Tibial nerve (tissue), 4 donors: Measurements from ENCODE around the gene ZNF821. TPM values are rescaled to one million over a fixed set of nuclear protein-coding genes. Genes with fewer than 3 reads are reported as not detected.
"Not testable (repeated sequence)": the region's sequence is repeated elsewhere in the genome, so short reads cannot be mapped to it uniquely, and the experiment has no call there.

Experiments
- DNase-seq, 2 donors: peaks; one replicate each; pipeline ENCODE4 v3.0.0-alpha.2; 2019; ENCODE audit warnings: low spot score in 2 of 2
- H3K27ac ChIP-seq, 4 donors: fragments of 200-600 bp; sonication (generic) in 3 of 4; one replicate each; pipeline ENCODE4 v1.5.1; 2017 to 2019; ENCODE audit warnings: mild to moderate bottlenecking in 1 of 4
- H3K27me3 ChIP-seq, 2 donors: fragments of 200-600 bp; sonication (generic) in 1 of 2; one replicate each; pipeline versions ENCODE4 v1.5.1 to v1.6.0; 2017 to 2019
- H3K36me3 ChIP-seq, 3 donors: fragments of 200-600 bp; sonication (generic); one replicate each; pipeline ENCODE4 v1.5.1; 2018 to 2019
- H3K4me1 ChIP-seq, 4 donors: fragments of 200-600 bp; sonication (generic) in 3 of 4; one replicate each; pipeline ENCODE4 v1.5.1; 2017 to 2019
- H3K4me3 ChIP-seq, 4 donors: fragments of 200-600 bp; sonication (generic) in 3 of 4; one replicate each; pipeline ENCODE4 v1.5.1; 2017 to 2019; ENCODE audit warnings: mild to moderate bottlenecking in 1 of 4, moderate library complexity in 1 of 4
- H3K9me3 ChIP-seq, 4 donors: fragments of 200-600 bp; sonication (generic) in 3 of 4; one replicate each; pipeline ENCODE4 v1.5.1; 2017 to 2019
- CTCF ChIP-seq, 5 experiments: fragments of 200-600 bp in 3 of 5; fragments of 450-650 bp in 2 of 5; sonication (generic) in 3 of 5; IDR thresholded peaks; one replicate each; pipeline ENCODE4 v1.5.1; 2016 to 2019; ENCODE audit warnings: antibody characterized with exemption in 5 of 5, mild to moderate bottlenecking in 3 of 5, moderate library complexity in 2 of 5
- EP300 ChIP-seq, 2 donors: sonication (generic); formaldehyde crosslinking; IDR thresholded peaks; one replicate each; pipeline ENCODE4 v1.6.1; 2017; ENCODE audit warnings: antibody characterized with exemption in 2 of 2, mild to moderate bottlenecking in 1 of 2
- POLR2A ChIP-seq, 2 donors: fragments of 450-650 bp; IDR thresholded peaks; one replicate each; pipeline ENCODE4 v1.6.1; 2017; ENCODE audit warnings: antibody characterized with exemption in 2 of 2, mild to moderate bottlenecking in 2 of 2, moderate library complexity in 2 of 2
- WGBS, 2 donors: methylation state at CpG; one replicate each; pipeline ENCODE4 v1.1.5; 2018; 5-methylcytosine and 5-hydroxymethylcytosine counted together
- total RNA-seq, 4 donors: library from RNA; depleted of rRNA; stranded (reverse); fragments of >200 nt; gene quantifications; one replicate each; pipeline ENCODE4 v1.1.0, GENCODE V29; 2016

Gene ZNF821
- total RNA-seq, 4 donors from 2014 or later, result 3.5 to 18.9 (median 4.3) TPM

GRCh38 chr16:71840052-71840451, 43.9 kb downstream of the ZNF821 start:
- no peaks in the 10 kb centered on the region for H3K9me3 ChIP-seq
- no peak overlapping the region for H3K4me3 ChIP-seq
- H3K4me1 ChIP-seq, result peaks cover 0 to 3% (median 0%) of the 10 kb centered on the region in 4 donors
- WGBS, 2 donors, result 65 to 74% methylated on average over 7 of the region's 7 CpGs
- DNase-seq, result no peak
- H3K36me3 ChIP-seq, result no peaks in the 10 kb centered on the region
- no peak for TF ChIP-seq CTCF (IDR thresholded peaks at IDR 0.05)
- TF ChIP-seq EP300 (IDR thresholded peaks at IDR 0.05), result no peak
- no peak for TF ChIP-seq POLR2A (IDR thresholded peaks at IDR 0.05)
- no peak overlapping the region for H3K27ac ChIP-seq
- no peaks in the 10 kb centered on the region for H3K27me3 ChIP-seq

- H3K9me3 ChIP-seq, result no peaks in the 10 kb centered on the region
- H3K27ac ChIP-seq, result no peak overlapping the region
- H3K4me1 ChIP-seq, result no peaks in the 10 kb centered on the region
- no peak for DNase-seq
- WGBS, 2 donors, result 94% methylated on average over 3 of the region's 3 CpGs
- H3K27me3 ChIP-seq, result no peaks in the 10 kb centered on the region
- no peak for TF ChIP-seq EP300 (IDR thresholded peaks at IDR 0.05)
- TF ChIP-seq POLR2A (IDR thresholded peaks at IDR 0.05), result no peak
- TF ChIP-seq CTCF (IDR thresholded peaks at IDR 0.05), result no peak
- H3K4me3 ChIP-seq, result no peak overlapping the region
- H3K36me3 ChIP-seq, result no peaks in the 10 kb centered on the region
These were observed 46.8 kb downstream of the ZNF821 start for GRCh38 chr16:71837150-71837549.

GRCh38 chr16:71834291-71834690, 49.7 kb downstream of the ZNF821 start:
- Histone ChIP-seq H3K36me3 (no peaks in the 10 kb centered on the region), H3K27me3 (no peaks in the 10 kb centered on the region), H3K9me3 (no peaks in the 10 kb centered on the region), H3K4me1 (no peaks in the 10 kb centered on the region), H3K27ac (no peak overlapping the region), H3K4me3 (no peak overlapping the region)
- DNase-seq, result no peak
- 84 to 91% methylated on average over 3 of the region's 3 CpGs for WGBS, 2 donors
- TF ChIP-seq CTCF (IDR thresholded peaks at IDR 0.05) (no peak), POLR2A (IDR thresholded peaks at IDR 0.05) (no peak), EP300 (IDR thresholded peaks at IDR 0.05) (no peak)

- H3K4me3 ChIP-seq, result not testable (repeated sequence)
- 85 to 89% methylated on average over 2 of the region's 2 CpGs for WGBS, 2 donors
These were observed 51.9 kb downstream of the ZNF821 start for GRCh38 chr16:71832112-71832511.

GRCh38 chr16:71831698-71832097, 52.3 kb downstream of the ZNF821 start:
- not testable (repeated sequence) for H3K36me3 ChIP-seq, H3K4me3 ChIP-seq, H3K4me1 ChIP-seq, H3K9me3 ChIP-seq, H3K27ac ChIP-seq, H3K27me3 ChIP-seq, DNase-seq
- 80 to 85% methylated on average over 3 of the region's 3 CpGs for WGBS, 2 donors

More at GRCh38 chr16:71832112-71832511, 51.9 kb downstream of the ZNF821 start:
- not testable (repeated sequence) for H3K27ac ChIP-seq, H3K4me1 ChIP-seq, H3K9me3 ChIP-seq, H3K36me3 ChIP-seq, DNase-seq, H3K27me3 ChIP-seq

GRCh38 chr16:71830359-71830758, 53.6 kb downstream of the ZNF821 start:
- no peak for TF ChIP-seq POLR2A (IDR thresholded peaks at IDR 0.05)
- no peak for TF ChIP-seq EP300 (IDR thresholded peaks at IDR 0.05)
- no peak for TF ChIP-seq CTCF (IDR thresholded peaks at IDR 0.05)
- Histone ChIP-seq H3K27ac (no peak overlapping the region), H3K4me3 (no peak overlapping the region), H3K27me3 (no peaks in the 10 kb centered on the region), H3K36me3 (peaks cover 0 to 10% (median 0%) of the 10 kb centered on the region in 3 donors), H3K4me1 (no peaks in the 10 kb centered on the region), H3K9me3 (no peaks in the 10 kb centered on the region)
- WGBS, 2 donors, result 84 to 87% methylated on average over 2 of the region's 2 CpGs
- DNase-seq, result no peak
